Epithelial cell of esophagus (primary cell): Measurements from ENCODE around the gene FOXD1.
"Not testable (repeated sequence)": the region's sequence is repeated elsewhere in the genome, so short reads cannot be mapped to it uniquely, and the experiment has no call there.

ENCODE experiments used
- DNase-seq: peaks from one replicate; pipeline ENCODE4 v3.0.0; 2010; ENCODE audit warnings: low read depth
- H3K4me3 ChIP-seq: 2 replicates; pipeline ENCODE4 v1.5.1; 2011; ENCODE audit warnings: mild to moderate bottlenecking, low read length, control low read depth
- CTCF ChIP-seq: IDR thresholded peaks from 2 replicates; pipeline ENCODE4 v1.5.1; 2011; ENCODE audit warnings: low read depth, mild to moderate bottlenecking, low read length, control low read depth, inconsistent platforms; ENCODE audit not compliant: insufficient read depth; ENCODE audit errors: missing control alignments

FOXD1 gene

DNA sequence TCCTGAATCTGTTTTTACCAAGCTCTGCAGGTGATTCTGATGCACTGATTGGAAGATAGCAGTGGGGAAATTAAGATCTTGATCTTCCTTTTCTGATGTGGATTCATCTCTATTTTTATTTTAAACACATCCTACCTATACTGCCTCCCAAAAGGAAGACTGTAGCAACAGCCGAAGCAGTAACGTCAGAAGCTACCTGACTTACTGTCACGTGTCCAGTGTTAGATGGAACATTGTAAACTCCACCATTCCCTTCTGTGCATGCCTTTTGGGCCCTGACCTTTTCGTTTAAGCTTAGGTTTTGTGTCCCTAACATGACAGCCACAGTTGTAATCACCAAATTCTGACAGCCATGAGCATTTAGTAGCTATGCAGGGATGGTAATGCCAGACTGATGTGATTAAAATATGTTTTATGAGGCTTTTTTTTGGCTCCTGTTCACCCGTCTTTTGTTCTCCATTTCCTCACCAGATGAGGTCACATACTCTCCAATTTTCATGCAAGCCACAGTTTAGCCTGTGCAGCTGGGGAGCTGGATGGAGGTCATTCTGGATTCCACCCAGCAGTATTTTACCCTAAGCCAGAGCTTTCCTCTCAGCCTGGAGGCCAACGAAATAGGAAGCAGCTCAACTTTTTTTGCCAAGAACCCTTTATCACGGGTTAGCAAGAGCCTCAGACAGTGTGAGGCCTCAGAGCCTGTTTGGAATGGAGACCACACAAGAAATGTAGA, 15.6 kb upstream of the FOXD1 start:
- TF ChIP-seq CTCF: no peak
- no peak overlapping the region for H3K4me3 ChIP-seq
- DNase-seq: no peak

GRCh38 chr5:73460133-73460532, 11.6 kb upstream of the FOXD1 start:
- TF ChIP-seq CTCF: no peak
- no peak for DNase-seq
- no peak overlapping the region for H3K4me3 ChIP-seq

- no peak overlapping the region for H3K4me3 ChIP-seq
- DNase-seq: no peak
- TF ChIP-seq CTCF: no peak
Measured at GRCh38 chr5:73459366-73459765, 10.8 kb upstream of the FOXD1 start.

GRCh38 chr5:73456462-73456861, 7.9 kb upstream of the FOXD1 start:
- not testable (repeated sequence) for DNase-seq

GRCh38 chr5:73454379-73455036, 5.9 kb upstream of the FOXD1 start:
- H3K4me3 ChIP-seq: no peak overlapping the region
- peak; percentile 84 for DNase-seq
- peak; percentile 98 for TF ChIP-seq CTCF

More at GRCh38 chr5:73456462-73456861, 7.9 kb upstream of the FOXD1 start:
- H3K4me3 ChIP-seq: not testable (repeated sequence)

DNA sequence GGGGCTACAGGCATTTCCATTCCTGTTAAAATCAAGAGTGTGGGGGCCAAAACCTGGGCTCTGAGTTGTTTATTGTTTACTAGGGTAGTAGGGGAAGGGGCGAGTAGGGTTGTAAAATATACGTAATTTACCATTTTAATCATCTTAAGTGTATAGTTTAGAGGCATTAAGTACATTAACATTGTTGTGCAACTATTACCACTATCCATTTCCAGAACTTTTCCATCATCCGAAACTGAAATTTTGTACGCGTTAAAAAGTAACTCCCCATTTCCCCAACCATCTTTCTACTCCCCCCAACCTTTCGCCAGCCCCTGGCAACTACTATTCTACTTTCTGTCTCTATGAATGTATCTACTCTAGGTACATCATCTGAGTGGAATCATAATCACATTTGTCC, 3.6 kb upstream of the FOXD1 start:
- no peak overlapping the region for H3K4me3 ChIP-seq
- no peak for TF ChIP-seq CTCF
- DNase-seq: no peak

DNA sequence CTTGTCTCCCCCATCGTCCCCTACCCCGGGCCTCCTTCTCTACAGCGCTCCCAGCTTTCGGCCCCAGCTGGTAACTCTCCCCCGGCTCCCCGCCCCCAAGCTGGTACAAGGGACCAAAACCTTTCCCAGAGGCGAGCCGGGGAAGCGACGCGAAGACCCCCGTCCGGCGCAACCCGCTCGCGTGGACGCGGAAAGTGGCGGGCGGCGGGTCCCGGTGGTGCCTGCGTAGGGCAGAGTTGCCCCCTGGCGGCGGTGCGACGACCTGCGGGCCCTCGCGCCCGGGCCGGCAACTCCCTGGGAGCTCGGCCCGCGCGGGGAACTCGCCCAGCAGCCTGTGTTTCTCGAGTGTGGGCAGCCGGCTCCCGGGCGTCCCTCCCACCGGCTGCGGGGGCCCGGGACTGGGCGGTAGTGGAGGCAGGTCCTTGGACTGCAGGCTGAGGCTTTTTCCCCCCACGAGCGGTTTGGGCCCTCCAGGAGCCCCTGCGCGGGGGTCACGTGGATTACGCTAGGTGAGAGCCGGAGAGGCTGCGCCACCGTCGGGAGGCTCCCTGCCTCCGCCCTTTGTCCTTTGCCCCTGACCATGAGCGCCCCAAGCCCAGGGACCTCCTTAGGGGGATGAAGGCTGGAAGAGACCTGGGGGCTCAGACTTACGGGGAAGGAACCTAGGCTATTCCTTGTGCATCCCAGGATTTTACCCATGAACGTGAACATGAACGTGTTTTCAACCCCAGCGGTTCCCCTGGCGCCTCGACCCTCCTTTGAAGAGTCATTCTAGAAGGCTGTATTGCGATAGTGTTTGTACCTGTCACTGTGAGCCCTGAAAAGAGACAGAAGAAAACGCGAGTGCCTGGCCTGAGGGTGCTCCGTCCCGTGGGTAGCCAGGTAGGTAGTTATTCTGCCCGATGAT, 2.9 kb upstream of the FOXD1 start:
- peak overlapping the region; percentile 8 for H3K4me3 ChIP-seq
- peak; percentile 58 for DNase-seq
- TF ChIP-seq CTCF: peak; percentile 41
